Measurements from ENCODE around the gene EFNA3.

- TF ChIP-seq CTCF (IDR thresholded peaks at IDR 0.05) (no peak), POLR2A (IDR thresholded peaks at IDR 0.05) (no peak)
Observed at GRCh38 chr1:155075535-155075934, 3.1 kb upstream of the EFNA3 start.
